IPS-NIHi7 (cell line): ENCODE measurements around the gene NXPH1.

Experiments used
- DNase-seq: peaks from one replicate; pipeline ENCODE4 v3.0.0; 2012; ENCODE audit warnings: mixed read lengths; ENCODE audit errors: extremely low spot score

NXPH1 gene

GRCh38 chr7:8591289-8591688 is 157.9 kb downstream of the NXPH1 start:
- no peak for DNase-seq

- no peak for DNase-seq
Measured at GRCh38 chr7:8592167-8592566, 158.8 kb downstream of the NXPH1 start.

- DNase-seq = no peak
Measured at GRCh38 chr7:8594115-8594514, 160.7 kb downstream of the NXPH1 start.

GRCh38 chr7:8597565-8597964 is 164.2 kb downstream of the NXPH1 start:
- no peak for DNase-seq

GRCh38 chr7:8601121-8601520 is 167.7 kb downstream of the NXPH1 start:
- no peak for DNase-seq

- DNase-seq = no peak
Measured at GRCh38 chr7:8605221-8605620, 171.8 kb downstream of the NXPH1 start.

- no peak for DNase-seq
Measured at GRCh38 chr7:8612584-8612983, 179.2 kb downstream of the NXPH1 start.

GRCh38 chr7:8613191-8613590 is 179.8 kb downstream of the NXPH1 start:
- no peak for DNase-seq

GRCh38 chr7:8615019-8615418 is 181.6 kb downstream of the NXPH1 start:
- no peak for DNase-seq

- DNase-seq = no peak
Measured at GRCh38 chr7:8618441-8619070, 185.1 kb downstream of the NXPH1 start.

- DNase-seq = no peak
Measured at GRCh38 chr7:8620169-8620568, 186.8 kb downstream of the NXPH1 start.

GRCh38 chr7:8625612-8626011 is 192.2 kb downstream of the NXPH1 start:
- DNase-seq = no peak

- no peak for DNase-seq
Measured at GRCh38 chr7:8627325-8627724, 193.9 kb downstream of the NXPH1 start.

- no peak for DNase-seq
Measured at GRCh38 chr7:8628656-8629055, 195.2 kb downstream of the NXPH1 start.

GRCh38 chr7:8629504-8629903 is 196.1 kb downstream of the NXPH1 start:
- DNase-seq = no peak

GRCh38 chr7:8637322-8637721 is 203.9 kb downstream of the NXPH1 start:
- DNase-seq = no peak

GRCh38 chr7:8638076-8638475 is 204.7 kb downstream of the NXPH1 start:
- no peak for DNase-seq

GRCh38 chr7:8639668-8640067 is 206.3 kb downstream of the NXPH1 start:
- DNase-seq = no peak

GRCh38 chr7:8640671-8641070 is 207.3 kb downstream of the NXPH1 start:
- no peak for DNase-seq

GRCh38 chr7:8668627-8669500 is 235.5 kb downstream of the NXPH1 start:
- no peak for DNase-seq

GRCh38 chr7:8669501-8669851 is 236.1 kb downstream of the NXPH1 start:
- no peak for DNase-seq

GRCh38 chr7:8684426-8684825 is 251.0 kb downstream of the NXPH1 start:
- DNase-seq = no peak

GRCh38 chr7:8699875-8700624 is 266.6 kb downstream of the NXPH1 start:
- DNase-seq = no peak
